WI38 (cell line): ENCODE measurements around the gene AFF1.

ENCODE experiments used
- H3K4me3 ChIP-seq: 2 replicates; pipeline ENCODE4 v1.5.1; 2011; ENCODE audit warnings: low read depth, mild to moderate bottlenecking, control low read depth, low read length
- CTCF ChIP-seq: IDR thresholded peaks from 2 replicates; pipeline ENCODE4 v1.5.1; 2012; ENCODE audit warnings: low read depth, mild to moderate bottlenecking, control low read depth, low read length

The AFF1 gene

GRCh38 chr4:87153078-87153870, 218.5 kb downstream of the AFF1 start:
- no peak for TF ChIP-seq CTCF
- H3K4me3 ChIP-seq = no peak overlapping the region

GRCh38 chr4:87165892-87166291, 231.1 kb downstream of the AFF1 start:
- H3K4me3 ChIP-seq = no peak overlapping the region
- TF ChIP-seq CTCF = no peak

GRCh38 chr4:87166296-87166854, 231.6 kb downstream of the AFF1 start:
- no peak overlapping the region for H3K4me3 ChIP-seq
- no peak for TF ChIP-seq CTCF

- TF ChIP-seq CTCF = no peak
- no peak overlapping the region for H3K4me3 ChIP-seq
Measured at GRCh38 chr4:87171944-87172343, 237.1 kb downstream of the AFF1 start.

- no peak overlapping the region for H3K4me3 ChIP-seq
- TF ChIP-seq CTCF = no peak
Measured at GRCh38 chr4:87174672-87175071, 239.9 kb downstream of the AFF1 start.

GRCh38 chr4:87179751-87180150, 244.9 kb downstream of the AFF1 start:
- no peak overlapping the region for H3K4me3 ChIP-seq
- no peak for TF ChIP-seq CTCF

GRCh38 chr4:87180767-87181166, 246.0 kb downstream of the AFF1 start:
- no peak for TF ChIP-seq CTCF
- no peak overlapping the region for H3K4me3 ChIP-seq
